CD4-positive, alpha-beta T cell treated with Interleukin-4 for 4 hours (primary cell): Measurements from ENCODE around the gene ATP1A3.

ENCODE experiments used
- DNase-seq: peaks from one replicate; pipeline ENCODE4 v3.0.0-alpha.2; 2020

ATP1A3 gene

DNA sequence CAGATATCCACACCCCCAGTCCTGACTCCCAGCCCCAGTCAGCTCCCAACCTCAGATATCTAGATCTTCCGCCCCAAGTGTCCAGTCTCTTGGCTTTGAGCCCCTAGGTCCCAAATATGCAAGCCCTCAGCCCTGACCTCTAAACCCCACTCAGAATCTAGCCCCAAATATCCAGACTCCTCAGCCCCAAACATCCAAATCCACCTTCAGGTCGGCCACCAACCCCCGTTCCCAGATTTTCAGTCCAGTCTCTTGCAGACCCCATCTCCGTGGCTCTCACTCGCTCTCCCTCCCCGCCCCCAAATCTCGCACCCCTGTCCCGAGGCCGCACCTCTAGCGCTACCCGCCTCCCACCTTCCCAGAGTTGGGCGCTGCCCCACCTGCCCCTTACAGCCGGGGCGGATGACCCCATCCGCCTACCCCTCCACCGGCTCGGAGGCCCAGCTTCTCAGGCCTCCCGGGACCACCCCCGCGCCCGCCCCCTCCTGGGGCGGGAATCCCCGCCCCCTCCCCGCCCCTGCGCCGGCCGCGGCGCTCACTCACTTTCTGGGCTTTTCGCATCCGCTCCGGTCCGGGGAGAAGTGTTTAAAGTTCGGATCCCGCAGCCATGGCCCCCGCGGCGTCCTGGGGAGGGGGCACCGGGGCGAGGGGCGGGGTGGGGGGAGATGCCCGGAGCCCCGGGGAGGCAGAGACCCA is 66.4 kb downstream of the ATP1A3 start:
- DNase-seq: no peak

DNA sequence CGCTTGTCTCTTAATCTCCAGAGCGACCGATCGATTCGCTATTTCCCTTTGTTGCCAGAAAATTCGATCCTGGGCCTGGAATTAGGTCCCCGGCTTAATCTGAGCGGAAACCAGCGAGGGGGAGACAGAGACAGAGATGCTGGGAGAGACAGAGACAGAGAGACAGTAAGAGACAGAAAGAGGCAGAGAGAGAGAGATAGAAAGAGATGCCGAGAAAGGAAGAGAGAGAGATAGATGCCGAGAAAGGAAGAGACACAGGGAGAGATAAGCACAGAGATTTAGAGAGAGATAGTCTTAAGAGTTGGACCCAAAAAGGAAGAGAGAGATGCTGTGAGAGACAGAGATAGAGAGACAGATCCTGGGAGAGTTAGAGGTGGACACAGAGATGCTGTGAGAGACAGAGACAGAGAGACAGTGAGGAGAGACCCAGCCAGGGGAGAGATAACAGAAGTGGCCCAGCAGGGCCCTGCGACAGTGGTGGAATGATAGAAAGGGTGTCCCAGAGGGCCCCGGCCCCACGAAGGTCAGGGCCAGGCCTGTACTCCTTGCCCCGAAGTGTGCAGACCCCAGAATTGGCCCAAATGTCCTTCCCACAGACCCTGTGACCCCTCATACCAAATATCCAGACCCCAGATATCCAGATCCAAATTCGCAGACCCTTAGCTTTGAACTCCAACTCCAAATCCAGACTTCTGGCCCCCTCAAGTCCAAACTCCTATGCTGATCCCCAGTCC is 67.1 kb downstream of the ATP1A3 start:
- DNase-seq: no peak

DNA sequence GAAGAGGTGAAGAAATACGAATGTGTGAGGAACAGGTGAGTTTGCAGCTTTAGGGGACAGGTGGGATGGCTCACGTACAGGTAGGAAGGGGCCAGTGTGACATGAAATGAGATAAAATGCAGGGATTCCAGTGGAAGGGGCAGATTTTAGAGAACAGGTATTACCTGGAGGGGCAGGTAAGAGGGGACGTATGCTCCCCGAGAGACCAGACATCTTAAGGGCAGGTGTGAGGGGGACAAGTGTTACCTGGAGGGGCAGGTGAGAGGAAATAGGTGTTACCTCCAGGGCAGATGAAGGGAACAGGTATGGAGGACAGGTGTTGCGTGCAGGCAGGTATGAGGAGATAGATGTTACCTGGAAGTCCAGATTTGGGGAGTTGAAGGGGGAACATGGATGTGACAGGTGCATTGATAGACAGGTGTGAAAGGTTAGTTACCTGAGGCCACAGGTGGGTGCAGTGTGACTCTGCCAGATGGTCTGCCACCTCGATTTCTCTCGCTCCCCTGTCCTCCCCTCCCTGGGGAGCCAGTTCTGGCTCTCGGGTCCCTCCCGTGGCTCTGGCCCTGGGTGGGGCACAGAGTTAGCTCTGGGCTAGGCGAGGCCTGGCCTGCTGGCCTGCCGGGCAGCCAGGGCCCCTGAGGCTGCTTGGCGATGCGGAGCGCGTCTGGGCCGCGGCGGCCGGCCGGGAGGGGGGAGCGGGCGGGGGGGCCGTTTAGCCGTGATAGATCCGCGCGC is 67.8 kb downstream of the ATP1A3 start:
- DNase-seq: no peak

DNA sequence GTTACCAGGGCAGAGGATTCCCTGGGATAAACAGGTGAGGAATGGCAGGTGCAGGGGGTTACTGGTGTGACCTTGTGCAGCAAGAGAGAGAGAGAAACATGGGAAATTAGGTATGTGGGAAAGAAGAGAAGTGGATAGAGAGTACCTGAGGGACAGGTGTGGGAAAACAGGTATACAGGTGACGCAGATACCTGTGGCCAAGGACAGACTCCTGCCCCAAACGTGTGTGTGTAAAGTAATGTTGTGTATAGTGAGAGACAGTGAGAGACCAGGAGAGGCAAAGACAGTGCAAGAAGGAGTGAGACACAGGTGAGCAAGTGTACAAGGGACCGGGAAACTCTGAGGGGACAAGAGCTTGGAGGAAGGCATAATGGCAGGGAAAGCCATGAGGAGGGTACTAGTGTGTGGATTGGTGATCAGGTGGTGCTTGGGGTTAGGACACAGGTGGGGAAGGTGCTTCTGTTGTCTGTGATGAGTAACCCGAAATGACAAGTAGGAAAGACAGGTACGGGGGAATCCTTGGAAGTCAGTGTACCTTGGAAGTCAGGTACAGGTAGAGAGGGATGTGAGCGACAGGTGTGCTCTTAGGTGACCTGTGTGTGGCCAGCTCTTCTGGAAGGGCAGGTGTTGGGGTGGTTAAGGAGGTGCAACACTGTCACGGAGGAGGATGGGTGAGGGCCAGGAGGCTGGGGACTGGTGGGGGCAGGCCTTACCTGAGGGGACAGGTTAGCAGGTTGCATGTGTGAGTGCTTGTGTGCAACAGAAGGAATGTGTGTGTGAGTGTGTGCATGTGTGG is 68.6 kb downstream of the ATP1A3 start:
- no peak for DNase-seq

DNA sequence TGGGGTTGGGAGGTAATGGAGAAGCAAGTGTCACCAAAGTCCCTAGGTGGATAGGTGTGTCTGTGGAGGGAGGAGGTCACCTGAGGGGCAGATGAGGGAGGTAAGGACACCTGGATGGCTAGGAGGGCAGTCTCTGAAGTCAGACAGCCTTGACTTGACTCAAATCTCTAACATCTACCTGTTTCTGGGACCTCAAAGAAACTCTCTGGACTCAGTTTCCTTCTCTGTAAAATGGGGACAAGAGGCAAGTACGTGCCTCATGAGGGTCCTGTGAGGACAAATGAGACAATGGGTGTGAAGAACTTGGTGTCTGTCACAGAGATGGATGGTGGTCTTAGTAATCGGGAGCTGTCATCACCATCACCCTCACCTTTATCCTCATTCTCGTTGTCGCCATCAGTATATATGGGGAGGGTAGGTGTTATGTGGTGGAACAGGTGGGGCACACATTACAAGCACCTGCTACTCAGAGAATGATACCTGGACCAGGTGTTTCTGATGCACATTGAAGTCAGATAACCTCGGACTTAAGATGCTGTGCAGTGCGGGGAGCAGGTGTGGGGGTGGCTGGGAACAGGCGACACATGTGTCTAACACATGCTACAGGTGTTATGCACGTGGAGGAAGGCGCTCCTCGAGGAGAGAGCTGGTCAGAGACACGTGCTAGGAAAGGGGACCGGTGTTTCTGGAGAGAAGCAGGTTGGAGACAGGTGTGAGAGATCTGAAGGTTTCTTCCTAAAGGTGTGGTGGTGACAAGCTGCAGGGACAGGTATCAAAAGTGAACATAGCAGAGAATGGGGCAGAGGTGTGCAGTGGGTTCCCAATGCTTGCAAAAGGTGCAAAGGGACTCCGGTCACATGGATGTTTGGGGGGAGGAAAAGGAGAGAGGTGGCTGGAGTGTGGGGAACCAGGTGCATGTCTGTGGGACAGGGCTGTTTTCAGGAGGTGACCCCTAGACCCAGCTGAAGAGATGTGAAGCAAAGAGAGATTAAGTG is 69.6 kb downstream of the ATP1A3 start:
- DNase-seq: no peak

DNA sequence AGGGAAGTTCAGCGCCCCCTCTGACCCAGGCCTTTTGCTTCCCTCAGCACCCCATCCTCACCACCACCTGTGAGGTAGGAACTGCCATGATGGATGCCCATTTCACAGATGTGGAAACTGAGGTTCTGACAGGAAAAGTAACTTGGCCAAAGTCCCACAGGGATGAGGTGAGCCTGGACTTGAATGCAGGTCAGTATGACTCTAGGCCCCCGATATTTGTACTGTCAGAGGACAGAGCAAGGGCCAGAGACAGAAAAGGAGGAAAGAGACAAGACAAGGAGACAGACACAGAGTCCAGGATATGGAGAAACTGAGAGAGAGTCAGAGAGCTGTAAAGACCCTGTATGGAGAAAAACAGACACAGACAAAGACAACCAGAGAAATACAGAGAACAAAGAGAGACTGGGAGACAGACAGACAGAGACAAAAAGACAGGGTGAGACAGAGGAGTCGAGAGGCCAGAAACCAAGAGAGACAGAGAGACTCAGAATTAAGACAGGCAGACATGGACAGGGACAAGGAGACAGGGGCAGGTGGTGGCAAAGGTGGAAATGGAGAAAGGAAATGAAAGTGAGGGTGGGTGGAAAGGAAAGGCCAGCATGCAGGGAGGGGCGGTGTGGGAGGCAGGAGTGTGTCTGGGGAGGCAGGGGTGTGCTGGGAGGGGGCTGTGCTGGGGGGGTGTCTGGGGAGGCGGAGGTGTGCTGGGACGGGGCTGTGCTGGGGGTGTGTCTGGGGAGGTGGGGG is 70.8 kb downstream of the ATP1A3 start:
- no peak for DNase-seq

DNA sequence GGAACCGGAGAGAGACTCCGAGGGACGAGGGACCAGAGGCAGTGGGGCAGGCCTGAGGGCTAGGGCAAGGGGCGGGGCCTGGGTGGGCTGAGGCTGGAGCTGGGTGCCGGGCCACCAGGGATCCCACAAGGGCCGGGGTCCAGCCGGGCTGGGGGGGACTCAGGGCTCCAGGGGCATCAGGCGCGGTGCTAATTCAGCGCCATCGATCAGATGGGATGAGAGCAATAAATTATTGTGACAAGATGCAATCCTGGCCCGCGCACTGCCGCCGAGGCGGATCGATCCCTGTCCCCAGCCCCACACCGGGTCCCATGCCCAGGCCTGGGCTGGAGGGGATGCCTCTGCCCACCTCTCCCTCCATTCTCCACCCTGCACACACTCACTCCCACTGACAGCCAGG is 71.4 kb downstream of the ATP1A3 start:
- DNase-seq: no peak

DNA sequence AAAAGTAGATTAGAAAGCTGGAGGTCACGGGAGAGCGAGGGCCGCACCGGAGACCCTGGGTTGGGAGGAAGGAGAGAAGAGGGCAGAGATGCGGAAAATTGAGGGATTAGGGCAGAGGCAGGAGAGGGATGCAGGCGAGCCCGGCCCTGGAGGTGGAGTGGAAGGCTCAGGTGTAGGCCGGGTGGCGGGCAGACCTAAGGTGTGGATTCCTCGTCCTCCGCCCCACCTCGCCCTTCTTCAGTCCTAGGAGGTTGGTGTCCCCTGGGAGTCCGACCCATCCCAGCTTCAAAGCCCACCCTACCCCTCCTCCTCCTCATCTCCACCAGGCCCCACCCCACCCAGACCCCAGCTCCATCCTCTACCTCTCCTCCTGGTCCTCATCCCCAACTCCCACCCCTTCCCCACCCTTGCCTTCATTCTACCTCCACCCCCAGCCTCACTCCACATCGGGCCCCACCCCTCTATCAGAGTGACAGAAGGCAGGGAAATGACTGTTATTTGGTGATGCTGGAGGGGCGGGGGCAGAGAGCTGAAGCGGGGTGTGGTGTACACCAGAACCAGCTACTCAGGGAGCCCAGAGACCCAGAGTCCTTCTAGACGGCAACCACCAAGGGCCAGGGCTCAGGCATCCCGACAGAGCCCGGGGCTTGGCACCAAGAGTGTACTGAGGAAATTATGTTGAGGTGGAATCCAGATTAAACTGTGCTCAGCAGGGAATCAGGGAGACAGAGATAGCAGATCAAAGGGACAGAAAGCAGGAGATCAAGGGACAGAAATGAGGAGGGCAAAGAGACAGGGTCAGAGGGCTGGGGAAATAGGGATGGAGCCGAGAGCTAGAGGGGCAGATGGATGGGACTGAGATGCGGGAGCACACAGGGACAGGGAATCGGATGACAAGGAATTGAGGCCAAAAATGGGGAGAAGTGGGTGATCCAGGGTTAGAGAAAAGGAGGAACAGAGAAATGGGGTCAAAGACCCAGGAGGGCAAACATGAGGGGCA is 72.2 kb downstream of the ATP1A3 start:
- DNase-seq: no peak

DNA sequence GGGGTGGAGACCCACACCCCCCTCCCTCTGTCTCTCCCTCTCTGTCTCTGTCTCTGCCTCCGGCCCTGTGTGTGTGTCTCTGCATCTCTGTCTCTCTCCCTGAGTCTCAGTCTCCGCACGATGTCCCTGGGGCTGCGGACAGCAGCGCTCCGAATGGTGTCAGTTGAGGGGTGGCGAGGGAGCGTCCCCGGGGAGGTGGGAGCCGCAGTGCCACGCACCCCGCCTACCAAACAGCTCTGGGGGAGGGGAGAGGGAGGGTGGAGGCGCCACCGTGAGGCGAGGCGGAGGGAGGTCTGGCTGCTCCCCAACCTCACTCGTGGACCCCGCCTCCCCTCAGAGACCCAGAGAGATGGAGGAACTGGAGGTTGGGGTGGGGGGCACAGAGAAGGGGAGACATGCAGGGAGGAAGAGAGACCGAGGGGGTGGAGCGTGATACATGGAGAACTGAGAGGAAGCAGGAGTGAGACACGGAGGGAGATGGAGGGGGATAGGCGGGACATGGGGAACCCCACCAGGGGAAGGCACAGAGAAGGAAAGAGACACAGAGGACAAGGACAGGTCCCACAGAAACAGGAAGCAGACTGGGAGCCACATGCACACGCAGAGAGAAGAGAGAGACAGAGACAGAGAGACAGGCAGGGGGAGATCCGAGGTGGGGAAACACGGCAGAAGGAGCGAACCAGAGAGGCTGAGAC is 73.0 kb downstream of the ATP1A3 start:
- no peak for DNase-seq

DNA sequence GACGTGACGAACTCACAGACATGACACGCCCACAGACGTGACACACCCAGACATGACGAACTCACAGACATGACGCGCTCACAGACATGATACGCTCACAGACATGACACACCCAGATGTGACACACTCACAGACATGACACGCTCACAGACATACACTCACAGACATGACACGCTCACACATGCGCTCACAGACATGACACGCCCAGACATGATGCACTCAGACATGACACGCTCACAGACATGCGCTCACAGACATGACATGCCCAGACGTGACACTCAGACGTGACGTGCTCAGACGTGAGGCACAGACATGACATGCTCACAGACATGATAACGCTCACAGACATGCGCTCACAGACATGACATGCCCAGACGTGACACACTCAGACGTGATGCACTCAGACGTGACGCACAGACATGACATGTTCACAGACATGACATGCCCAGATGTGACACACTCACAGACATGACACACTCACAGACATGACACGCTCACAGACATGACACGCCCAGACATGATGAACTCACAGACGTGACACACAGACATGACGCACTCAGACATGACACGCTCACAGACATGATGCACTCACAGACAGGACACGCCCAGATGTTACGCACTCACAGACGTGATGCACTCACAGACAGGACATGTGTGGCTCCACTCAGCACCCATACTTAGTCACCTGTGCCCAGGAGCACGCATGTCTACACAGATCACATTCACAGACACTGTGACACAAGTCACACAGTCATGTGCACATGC is 73.9 kb downstream of the ATP1A3 start:
- DNase-seq: no peak

DNA sequence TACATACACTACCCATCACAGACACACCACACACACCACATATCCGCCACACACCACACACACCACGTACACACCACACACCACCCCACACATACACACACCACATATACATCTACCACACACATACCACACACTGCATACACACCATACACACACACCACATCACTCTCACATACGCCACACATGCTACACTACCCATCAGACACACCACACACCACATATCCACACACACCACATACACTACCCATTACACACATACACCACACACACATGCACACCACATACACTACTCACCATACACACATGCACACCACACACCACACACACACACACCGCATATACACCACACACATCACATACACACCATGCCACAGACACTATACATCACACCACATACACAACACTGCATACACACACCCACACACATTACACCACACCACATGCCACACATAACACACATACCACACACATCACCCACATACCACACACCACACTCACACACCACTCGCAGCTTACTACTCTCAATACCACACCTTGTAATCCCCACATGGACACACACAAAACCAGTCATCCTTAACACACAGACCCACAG is 75.3 kb downstream of the ATP1A3 start:
- DNase-seq: no peak

DNA sequence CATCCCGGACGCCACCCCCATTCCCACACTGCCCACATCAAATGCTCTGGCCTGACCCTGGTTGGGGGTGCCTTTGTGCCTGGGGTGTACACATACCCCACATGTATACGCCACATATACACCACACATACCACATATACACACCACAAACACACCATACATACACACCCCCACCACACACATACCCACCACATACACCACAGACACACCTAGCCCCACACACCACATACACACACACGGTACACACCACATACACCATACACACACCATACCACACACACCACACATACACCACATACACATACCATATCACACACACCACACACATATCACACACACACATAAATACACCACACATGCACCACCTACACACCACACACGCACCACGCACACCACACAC is 75.9 kb downstream of the ATP1A3 start:
- DNase-seq: no peak

DNA sequence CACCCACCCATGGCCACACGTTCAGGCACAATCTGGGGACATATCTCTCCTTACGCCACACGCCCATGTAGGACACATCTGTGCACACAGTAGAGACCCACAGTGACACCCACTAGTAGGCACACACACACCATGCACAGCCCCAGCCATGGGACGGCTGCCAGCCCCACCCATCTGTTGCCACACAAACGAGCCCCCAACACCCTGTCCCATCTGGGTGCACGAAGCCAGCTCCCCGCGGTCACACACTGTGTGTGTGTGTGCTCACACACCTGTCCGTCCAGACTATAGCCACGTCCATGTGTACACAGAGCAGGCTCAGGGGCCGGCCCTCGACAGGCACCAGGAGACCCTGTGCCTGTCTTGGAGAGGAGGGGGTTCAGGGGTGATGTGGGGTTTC is 76.4 kb downstream of the ATP1A3 start:
- DNase-seq: no peak
